Mucosa of rectum (tissue), 2 donors: ENCODE data around the gene KRT1.
"Not testable (repeated sequence)": the region's sequence is repeated elsewhere in the genome, so short reads cannot be mapped to it uniquely, and the experiment has no call there.

Source experiments
- H3K27ac ChIP-seq, 2 donors: one replicate each; pipeline ENCODE4 v1.7.0; 2013; ENCODE audit warnings: inconsistent platforms in 2 of 2, low read depth in 2 of 2, low read length in 2 of 2
- H3K27me3 ChIP-seq, 2 donors: one replicate each; pipeline ENCODE4 v1.7.0; 2013; ENCODE audit warnings: low read length in 2 of 2; ENCODE audit not compliant: control insufficient read depth in 2 of 2, insufficient read depth in 2 of 2
- H3K36me3 ChIP-seq, 2 donors: one replicate each; pipeline ENCODE4 v1.7.0; 2013; ENCODE audit warnings: low read length in 2 of 2; ENCODE audit not compliant: control insufficient read depth in 2 of 2, insufficient read depth in 2 of 2
- H3K4me1 ChIP-seq, 2 donors: one replicate each; pipeline ENCODE4 v1.7.0; 2013; ENCODE audit warnings: low read length in 2 of 2, mild to moderate bottlenecking in 1 of 2; ENCODE audit not compliant: control insufficient read depth in 2 of 2, insufficient read depth in 2 of 2
- H3K4me3 ChIP-seq, 2 donors: one replicate each; pipeline ENCODE4 v1.7.0; 2013; ENCODE audit warnings: low read length in 2 of 2
- H3K9ac ChIP-seq, 2 donors: one replicate each; pipeline ENCODE4 v1.7.0; 2013; ENCODE audit warnings: low read length in 2 of 2, low read depth in 1 of 2, mild to moderate bottlenecking in 1 of 2
- H3K9me3 ChIP-seq, 2 donors: one replicate each; pipeline ENCODE4 v1.7.0; 2013; ENCODE audit warnings: low read length in 2 of 2; ENCODE audit not compliant: control insufficient read depth in 2 of 2
- donor health status: healthy.
- donor health status: Normal muscosa, but diverticular disease.

The KRT1 gene

DNA sequence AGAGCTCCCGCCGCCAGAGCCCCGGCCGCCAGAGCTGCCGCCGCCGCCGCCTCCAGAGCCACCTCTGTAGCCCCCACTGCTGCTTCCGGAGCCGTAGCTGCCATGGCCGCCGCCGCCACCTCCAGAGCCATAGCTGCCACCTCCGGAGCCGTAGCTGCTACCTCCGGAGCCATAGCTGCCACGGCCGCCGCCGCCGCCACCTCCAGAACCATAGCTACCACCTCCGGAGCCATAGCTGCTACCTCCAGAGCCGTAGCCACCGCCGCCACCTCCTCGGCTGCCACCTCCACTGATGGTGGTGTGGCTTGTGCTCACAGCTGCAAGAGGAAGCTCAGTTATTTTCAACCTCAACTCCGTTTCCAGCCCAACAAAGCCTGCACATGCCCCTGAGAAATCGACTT lies 4.9 kb downstream of the KRT1 start:
- H3K9ac ChIP-seq = no peak overlapping the region
- H3K27ac ChIP-seq = no peak overlapping the region
- peaks cover 2% of the 10 kb centered on the region in 2 donors for H3K27me3 ChIP-seq
- no peak overlapping the region for H3K4me3 ChIP-seq
- no peaks in the 10 kb centered on the region for H3K9me3 ChIP-seq
- no peaks in the 10 kb centered on the region for H3K36me3 ChIP-seq
- no peaks in the 10 kb centered on the region for H3K4me1 ChIP-seq

GRCh38 chr12:52674433-52674775 lies 5.8 kb downstream of the KRT1 start:
- Histone ChIP-seq H3K4me1 (no peaks in the 10 kb centered on the region), H3K36me3 (no peaks in the 10 kb centered on the region), H3K4me3 (no peak overlapping the region), H3K27me3 (peaks cover 2% of the 10 kb centered on the region in 2 donors), H3K9ac (no peak overlapping the region), H3K9me3 (no peaks in the 10 kb centered on the region), H3K27ac (no peak overlapping the region)

- Histone ChIP-seq H3K9me3 (no peaks in the 10 kb centered on the region), H3K27me3 (peaks cover 0 to 2% of the 10 kb centered on the region in 2 donors), H3K4me3 (no peak overlapping the region), H3K4me1 (no peaks in the 10 kb centered on the region), H3K36me3 (no peaks in the 10 kb centered on the region), H3K27ac (no peak overlapping the region), H3K9ac (no peak overlapping the region)
Observed at GRCh38 chr12:52673713-52674432, 6.3 kb downstream of the KRT1 start.

DNA sequence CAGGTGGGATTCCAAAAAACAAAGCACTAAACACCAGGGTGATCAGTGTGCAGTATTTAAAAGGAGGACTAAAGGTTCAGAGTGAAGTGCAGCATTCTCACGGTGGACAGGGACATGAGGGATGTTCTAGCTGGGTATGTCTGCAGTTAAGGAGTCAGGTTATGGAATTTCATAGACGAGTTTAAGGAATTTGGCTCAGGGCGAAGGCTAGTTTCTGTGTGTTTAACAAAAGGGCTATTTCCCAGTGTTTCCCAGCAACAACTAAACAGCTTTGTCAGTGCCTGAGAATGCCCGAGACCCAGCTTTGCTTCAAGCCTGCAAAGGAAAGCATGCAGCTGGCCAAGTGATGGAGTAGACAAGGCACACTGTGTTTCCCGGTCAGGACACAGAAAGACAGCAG lies 7.0 kb downstream of the KRT1 start:
- no peak overlapping the region for H3K9ac ChIP-seq
- peaks cover 0 to 2% of the 10 kb centered on the region in 2 donors for H3K27me3 ChIP-seq
- no peak overlapping the region for H3K4me3 ChIP-seq
- no peaks in the 10 kb centered on the region for H3K4me1 ChIP-seq
- H3K36me3 ChIP-seq = no peaks in the 10 kb centered on the region
- no peaks in the 10 kb centered on the region for H3K9me3 ChIP-seq
- no peak overlapping the region for H3K27ac ChIP-seq

- no peaks in the 10 kb centered on the region for H3K4me1 ChIP-seq
- H3K36me3 ChIP-seq = no peaks in the 10 kb centered on the region
- no peaks in the 10 kb centered on the region for H3K9me3 ChIP-seq
- no peak overlapping the region for H3K4me3 ChIP-seq
- no peak overlapping the region for H3K27ac ChIP-seq
- peaks cover 0 to 4% of the 10 kb centered on the region in 2 donors for H3K27me3 ChIP-seq
- no peak overlapping the region for H3K9ac ChIP-seq
Observed at GRCh38 chr12:52672321-52672933, 7.8 kb downstream of the KRT1 start.

- Histone ChIP-seq H3K27ac (no peak overlapping the region), H3K4me1 (no peaks in the 10 kb centered on the region), H3K9ac (no peak overlapping the region), H3K36me3 (no peaks in the 10 kb centered on the region), H3K4me3 (no peak overlapping the region), H3K27me3 (peaks cover 0 to 4% of the 10 kb centered on the region in 2 donors), H3K9me3 (no peaks in the 10 kb centered on the region)
Observed at GRCh38 chr12:52670961-52671360, 9.2 kb downstream of the KRT1 start.

DNA sequence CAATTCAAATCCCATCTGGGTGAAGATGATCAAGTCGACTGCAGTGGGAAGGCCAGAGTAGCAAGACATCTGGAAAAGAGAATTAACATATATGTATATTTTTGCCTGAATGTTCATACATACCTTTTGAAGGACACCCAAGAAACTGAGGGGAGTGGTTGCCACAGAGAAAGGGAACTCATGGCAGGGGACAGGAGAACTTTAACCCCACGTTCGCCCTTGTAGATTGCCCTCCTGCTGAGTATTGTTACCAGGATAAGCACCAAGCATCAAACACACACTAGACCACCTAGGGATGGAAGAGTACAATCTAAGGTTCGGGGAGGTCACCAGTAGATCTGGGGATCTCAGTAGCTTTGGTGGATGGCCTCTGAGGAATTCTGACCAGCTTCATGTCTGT lies 9.7 kb downstream of the KRT1 start:
- H3K9ac ChIP-seq = no peak overlapping the region
- H3K27ac ChIP-seq = no peak overlapping the region
- H3K27me3 ChIP-seq = peaks cover 0 to 4% of the 10 kb centered on the region in 2 donors
- no peaks in the 10 kb centered on the region for H3K36me3 ChIP-seq
- H3K4me3 ChIP-seq = no peak overlapping the region
- H3K9me3 ChIP-seq = no peaks in the 10 kb centered on the region
- H3K4me1 ChIP-seq = no peaks in the 10 kb centered on the region

DNA sequence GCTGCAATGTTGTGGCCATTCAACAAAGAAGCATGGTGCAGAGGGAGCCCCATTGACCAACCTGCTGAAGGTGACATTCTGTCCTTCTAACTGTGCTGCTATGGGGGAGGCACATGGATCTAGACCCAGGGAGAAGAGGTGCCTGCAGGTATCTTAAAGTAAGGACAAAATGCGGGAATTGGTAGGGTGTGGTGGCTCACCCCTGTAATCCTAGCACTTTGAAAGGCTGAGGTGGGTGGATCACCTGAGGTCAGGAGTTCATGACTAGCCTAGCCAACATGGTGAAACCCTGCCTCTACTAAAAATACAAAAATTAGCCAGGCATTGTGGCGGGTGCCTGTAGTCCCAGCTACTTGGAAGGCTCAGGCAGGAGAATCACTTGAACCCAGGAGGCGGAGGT lies 10.3 kb downstream of the KRT1 start:
- H3K9ac ChIP-seq, H3K4me3 ChIP-seq, H3K9me3 ChIP-seq, H3K36me3 ChIP-seq, H3K27me3 ChIP-seq, H3K27ac ChIP-seq, H3K4me1 ChIP-seq: not testable (repeated sequence)

- no peak overlapping the region for H3K4me3 ChIP-seq
- H3K27me3 ChIP-seq = peaks cover 0 to 8% of the 10 kb centered on the region in 2 donors
- H3K9ac ChIP-seq = no peak overlapping the region
- no peaks in the 10 kb centered on the region for H3K9me3 ChIP-seq
- no peak overlapping the region for H3K27ac ChIP-seq
- H3K4me1 ChIP-seq = no peaks in the 10 kb centered on the region
- H3K36me3 ChIP-seq = no peaks in the 10 kb centered on the region
Observed at GRCh38 chr12:52669426-52669825, 10.8 kb downstream of the KRT1 start.

DNA sequence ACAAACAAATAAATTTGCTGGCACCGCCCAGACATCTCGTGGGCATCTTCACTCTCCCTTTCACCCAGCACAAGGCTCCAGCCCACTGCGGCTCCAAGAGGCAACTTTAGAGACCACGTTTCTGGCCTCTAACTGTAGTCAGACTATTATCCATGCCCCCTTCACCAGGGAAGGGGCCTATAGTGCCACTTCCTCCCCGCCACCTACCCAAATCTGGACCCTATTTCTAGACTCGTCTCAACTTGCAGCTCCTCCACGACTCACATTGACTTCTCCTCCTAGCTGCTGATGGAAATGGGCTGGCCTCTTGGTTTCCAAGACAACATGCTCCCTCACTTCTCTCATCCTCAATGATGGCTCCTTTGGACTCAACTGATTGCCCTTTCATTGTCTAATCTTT lies 12.3 kb downstream of the KRT1 start:
- no peaks in the 10 kb centered on the region for H3K4me1 ChIP-seq
- no peak overlapping the region for H3K4me3 ChIP-seq
- peaks cover 0 to 12% of the 10 kb centered on the region in 2 donors for H3K27me3 ChIP-seq
- H3K9ac ChIP-seq = no peak overlapping the region
- no peaks in the 10 kb centered on the region for H3K9me3 ChIP-seq
- no peaks in the 10 kb centered on the region for H3K36me3 ChIP-seq
- no peak overlapping the region for H3K27ac ChIP-seq
